Spleen (tissue), 11 donors: ENCODE data around the gene WNK2. TPM values are rescaled to one million over a fixed set of nuclear protein-coding genes. Genes with fewer than 3 reads are reported as not detected.
A peak's percentile ranks its signal among the peaks of the same experiment; 100 is the strongest.

ENCODE experiments used
- DNase-seq: peaks from one replicate; pipeline ENCODE4 v3.0.0-alpha.2; 2020
- H3K27ac ChIP-seq, 8 donors: fragments of 200-600 bp; sonication (generic) in 7 of 8; 1 replicate in 4 of 8; 2 replicates in 4 of 8; pipeline versions ENCODE4 v1.5.0 to v1.8.0; 2016 to 2021; ENCODE audit warnings: inconsistent platforms in 4 of 8, mild to moderate bottlenecking in 4 of 8, moderate library complexity in 1 of 8
- H3K27me3 ChIP-seq, 7 donors: fragments of 200-600 bp; sonication (generic) in 6 of 7; replicated peaks in 1 of 7; 1 replicate in 4 of 7; 2 replicates in 3 of 7; pipeline versions ENCODE4 v1.5.0 to v1.8.0; 2016 to 2021; ENCODE audit warnings: inconsistent platforms in 3 of 7, mild to moderate bottlenecking in 1 of 7
- H3K36me3 ChIP-seq, 6 donors: fragments of 200-600 bp; sonication (generic) in 5 of 6; 1 replicate in 4 of 6; 2 replicates in 2 of 6; pipeline versions ENCODE4 v1.5.0 to v1.8.0; 2016 to 2021; ENCODE audit warnings: inconsistent platforms in 2 of 6
- H3K4me1 ChIP-seq, 6 donors: fragments of 200-600 bp; sonication (generic) in 5 of 6; 1 replicate in 3 of 6; 2 replicates in 3 of 6; pipeline versions ENCODE4 v1.5.0 to v1.8.0; 2016 to 2021; ENCODE audit warnings: inconsistent platforms in 3 of 6
- H3K4me3 ChIP-seq, 8 donors: fragments of 200-600 bp; sonication (generic) in 7 of 8; 1 replicate in 4 of 8; 2 replicates in 4 of 8; pipeline versions ENCODE4 v1.5.0 to v1.8.0; 2016 to 2021; ENCODE audit warnings: inconsistent platforms in 4 of 8, mild to moderate bottlenecking in 4 of 8, moderate library complexity in 2 of 8
- H3K9me3 ChIP-seq, 8 donors: fragments of 200-600 bp; sonication (generic) in 7 of 8; 1 replicate in 4 of 8; 2 replicates in 4 of 8; pipeline versions ENCODE4 v1.5.0 to v1.8.0; 2016 to 2021; ENCODE audit warnings: inconsistent platforms in 4 of 8
- CTCF ChIP-seq, 11 experiments: fragments of 200-600 bp in 7 of 11; fragments of 450-650 bp in 4 of 11; sonication (generic) in 4 of 11; IDR thresholded peaks in 8 of 11; conservative IDR thresholded peaks in 3 of 11; 1 replicate in 7 of 11; 2 replicates in 4 of 11; pipeline versions ENCODE4 v1.4.0 to v1.8.0; 2016 to 2021; ENCODE audit warnings: antibody characterized with exemption in 11 of 11, inconsistent platforms in 4 of 11, mild to moderate bottlenecking in 1 of 11
- POLR2A ChIP-seq, 3 donors: fragments of 450-650 bp; IDR thresholded peaks; one replicate each; pipeline ENCODE4 v1.5.1; 2017; ENCODE audit warnings: antibody characterized with exemption in 3 of 3, mild to moderate bottlenecking in 1 of 3
- POLR2AphosphoS5 ChIP-seq, 3 donors: sonication (generic); formaldehyde crosslinking; IDR thresholded peaks; one replicate each; pipeline ENCODE4 v1.5.1; 2017; ENCODE audit warnings: antibody characterized with exemption in 3 of 3
- WGBS, 5 donors: extraction: QIAGEN DNeasy Blood & Tissue Kit in 3 of 5; methylation state at CpG; one replicate each; pipeline versions ENCODE4 v1.1.5 to v1.1.7; 2013 to 2018; 5-methylcytosine and 5-hydroxymethylcytosine counted together
- intact Hi-C: fragments of 100-400 bp; cut with DNase I; formaldehyde crosslinking; loops from one replicate; pipeline ENCODE4 v1.15.0; 2023; ENCODE audit warnings: low total_unique reads
- polyA plus RNA-seq, 3 donors: library from polyadenylated mRNA; stranded (reverse); fragments of 200-250 nt; gene quantifications; one replicate each; pipeline ENCODE4 v1.2.1, GENCODE V29; 2013
- total RNA-seq, 7 donors: library from RNA; depleted of rRNA in 3 of 7; stranded (reverse); fragments of >200 nt in 3 of 7; fragmentation: NEBNext Ultra II Directional in 4 of 7; extraction: Animal tissue kit (Norgen Biotek cat#: 25700) in 4 of 7; gene quantifications; one replicate each; pipeline versions ENCODE4 v1.1.0 to v1.2.1, GENCODE V29; 2016 to 2021
- donor health status: healthy with polysubstance abuse.
- donor health status: DM: no; HTN: no; CAD: no; lungs with moderate emphysema.
- donor health status: DM: no; HTN: no; CAD: no.
- donor health status: Bipolar disorder and iron deficiency.
- donor health status: healthy.
- donor health status: DM: no; HTN: no; CAD: no.
- donor health status: DM: yes; HTN: yes; CAD: no.

WNK2 gene
- total and polyA plus RNA-seq, 10 donors: 1.8 to 20.0 (median 7.3) TPM

DNA sequence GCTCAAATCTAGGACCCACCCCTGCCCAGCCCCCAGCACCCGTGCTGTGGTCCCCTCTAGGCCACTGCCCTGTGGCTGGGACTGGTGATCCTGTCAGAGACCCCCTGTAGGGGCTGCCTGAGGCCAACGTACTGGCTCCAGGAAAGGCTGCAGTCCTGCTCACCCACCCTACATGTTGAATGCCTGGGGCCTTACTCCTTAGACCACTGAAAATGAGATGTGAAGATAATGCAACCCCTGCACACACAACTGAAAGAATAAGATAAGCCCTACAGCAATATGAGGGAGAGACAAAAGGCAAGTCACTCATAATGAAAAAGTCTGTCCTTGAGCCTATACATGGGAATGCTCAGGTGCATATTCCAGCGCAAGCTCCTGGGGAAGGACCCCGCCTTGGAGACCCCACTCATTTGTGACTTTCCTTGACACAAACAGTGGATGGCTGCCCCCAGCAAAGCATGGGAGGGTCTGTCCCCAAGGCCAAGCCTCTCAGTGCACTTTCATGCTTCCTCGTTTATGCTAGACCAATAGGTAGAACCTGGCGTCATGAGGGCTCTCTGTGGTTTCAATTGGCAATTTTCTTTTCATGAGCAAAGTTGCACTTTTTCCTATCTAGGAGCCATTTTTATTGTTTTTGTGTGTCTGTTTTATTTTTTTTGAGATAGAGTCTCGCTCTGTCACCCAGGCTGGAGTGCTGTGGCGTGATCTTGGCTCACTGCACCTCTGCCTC lies 12.5 kb upstream of the WNK2 start:
- no peaks in the 10 kb centered on the region for H3K27me3 ChIP-seq
- H3K4me1 ChIP-seq: peaks cover 0 to 18% (median 12%) of the 10 kb centered on the region in 6 donors
- H3K9me3 ChIP-seq: no peaks in the 10 kb centered on the region
- H3K4me3 ChIP-seq: no peak overlapping the region
- H3K36me3 ChIP-seq: no peaks in the 10 kb centered on the region
- DNase-seq: no peak
- intact Hi-C loops: no loop called here
- TF ChIP-seq POLR2AphosphoS5 (IDR thresholded peaks at IDR 0.05) (no peak), POLR2A (IDR thresholded peaks at IDR 0.05) (no peak), CTCF (IDR thresholded peaks at IDR 0.05 in 8 of 11, conservative IDR thresholded peaks at IDR 0.05 in 3 of 11) (no peak)
- H3K27ac ChIP-seq: no peak overlapping the region
- WGBS, 5 donors: 82 to 91% (median 85%) methylated on average over 8 of the region's 8 CpGs

DNA sequence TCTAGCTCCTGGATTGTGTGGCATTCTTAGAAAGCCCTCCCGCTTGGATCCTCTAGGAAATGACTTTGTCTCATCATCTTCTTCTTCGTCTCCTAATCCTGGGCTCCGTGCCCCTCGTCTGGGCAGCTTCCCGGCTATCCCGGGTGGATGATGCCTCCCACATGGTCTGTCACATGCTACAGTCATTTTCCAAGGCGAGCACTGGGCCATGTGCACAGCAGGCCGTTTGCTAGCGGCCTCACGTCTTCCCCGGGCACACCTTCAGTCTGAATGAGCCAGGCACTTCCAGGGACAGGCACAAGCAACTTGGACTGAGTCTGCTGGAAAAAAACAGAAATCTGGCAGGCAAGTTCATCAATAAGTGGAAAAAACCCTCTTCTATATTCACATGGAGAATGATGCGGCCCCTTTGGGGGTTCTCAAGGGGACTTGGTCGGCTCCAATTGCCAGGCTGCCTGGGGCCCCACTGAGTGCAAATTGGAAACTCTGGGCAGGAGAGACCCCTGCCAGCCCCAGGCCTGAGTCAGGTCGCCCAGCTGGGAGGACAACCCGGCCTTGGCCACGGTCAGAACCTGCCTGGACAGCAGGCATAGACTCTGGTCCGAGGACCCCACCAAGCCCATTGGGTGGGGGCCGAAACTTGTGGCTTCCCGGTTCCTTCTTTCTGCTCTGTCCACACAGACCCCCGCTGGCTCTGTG lies 11.1 kb upstream of the WNK2 start:
- Histone ChIP-seq H3K27me3 (no peaks in the 10 kb centered on the region), H3K4me1 (peaks cover 0 to 29% (median 17%) of the 10 kb centered on the region in 6 donors), H3K9me3 (no peaks in the 10 kb centered on the region), H3K36me3 (no peaks in the 10 kb centered on the region), H3K27ac (peak overlapping the region in 3 of 8 donors; percentile 44 to 63 (median 45)), H3K4me3 (no peak overlapping the region)
- TF ChIP-seq POLR2AphosphoS5 (IDR thresholded peaks at IDR 0.05): no peak
- TF ChIP-seq CTCF (IDR thresholded peaks at IDR 0.05 in 8 of 11, conservative IDR thresholded peaks at IDR 0.05 in 3 of 11): no peak
- no peak for TF ChIP-seq POLR2A (IDR thresholded peaks at IDR 0.05)
- 83 to 91% (median 89%) methylated on average over 16 to 20 of the region's 20 CpGs for WGBS, 5 donors
- intact Hi-C loops: no loop called here
- DNase-seq: no peak

- intact Hi-C loops: no loop called here
- no peaks in the 10 kb centered on the region for H3K9me3 ChIP-seq
- H3K27ac ChIP-seq: peak overlapping the region in 5 of 8 donors; percentile 33 to 63 (median 45)
- TF ChIP-seq POLR2A (IDR thresholded peaks at IDR 0.05): no peak
- peak in 1 of 3 donors; percentile 34 for TF ChIP-seq POLR2AphosphoS5 (IDR thresholded peaks at IDR 0.05)
- no peak overlapping the region for H3K4me3 ChIP-seq
- 40 to 70% (median 63%) methylated on average over 9 to 12 of the region's 12 CpGs for WGBS, 5 donors
- H3K27me3 ChIP-seq: no peaks in the 10 kb centered on the region
- no peak for DNase-seq
- H3K36me3 ChIP-seq: no peaks in the 10 kb centered on the region
- H3K4me1 ChIP-seq: peaks cover 0 to 36% (median 18%) of the 10 kb centered on the region in 6 donors
Measured at GRCh38 chr9:93173365-93174051, 10.4 kb upstream of the WNK2 start.

GRCh38 chr9:93174976-93175375 lies 9.0 kb upstream of the WNK2 start:
- TF ChIP-seq POLR2AphosphoS5 (IDR thresholded peaks at IDR 0.05) (no peak), CTCF (IDR thresholded peaks at IDR 0.05 in 8 of 11, conservative IDR thresholded peaks at IDR 0.05 in 3 of 11) (no peak), POLR2A (IDR thresholded peaks at IDR 0.05) (no peak)
- DNase-seq: no peak
- Histone ChIP-seq H3K27me3 (peaks cover 0 to 10% (median 0%) of the 10 kb centered on the region in 7 donors), H3K4me1 (peaks cover 0 to 38% (median 18%) of the 10 kb centered on the region in 6 donors), H3K9me3 (no peaks in the 10 kb centered on the region), H3K4me3 (no peak overlapping the region), H3K27ac (no peak overlapping the region), H3K36me3 (no peaks in the 10 kb centered on the region)
- WGBS, 5 donors: 78 to 87% (median 84%) methylated on average over 3 of the region's 3 CpGs
- intact Hi-C loops: no loop called here
